Measurements from ENCODE around the gene TAF4B.
"Not testable (repeated sequence)": the region's sequence is repeated elsewhere in the genome, so short reads cannot be mapped to it uniquely, and the experiment has no call there.

The TAF4B gene

GRCh38 chr18:26429535-26430226 is 203.4 kb downstream of the TAF4B start:
- no peak for DNase-seq (ENCODE audit: low read depth)

DNA sequence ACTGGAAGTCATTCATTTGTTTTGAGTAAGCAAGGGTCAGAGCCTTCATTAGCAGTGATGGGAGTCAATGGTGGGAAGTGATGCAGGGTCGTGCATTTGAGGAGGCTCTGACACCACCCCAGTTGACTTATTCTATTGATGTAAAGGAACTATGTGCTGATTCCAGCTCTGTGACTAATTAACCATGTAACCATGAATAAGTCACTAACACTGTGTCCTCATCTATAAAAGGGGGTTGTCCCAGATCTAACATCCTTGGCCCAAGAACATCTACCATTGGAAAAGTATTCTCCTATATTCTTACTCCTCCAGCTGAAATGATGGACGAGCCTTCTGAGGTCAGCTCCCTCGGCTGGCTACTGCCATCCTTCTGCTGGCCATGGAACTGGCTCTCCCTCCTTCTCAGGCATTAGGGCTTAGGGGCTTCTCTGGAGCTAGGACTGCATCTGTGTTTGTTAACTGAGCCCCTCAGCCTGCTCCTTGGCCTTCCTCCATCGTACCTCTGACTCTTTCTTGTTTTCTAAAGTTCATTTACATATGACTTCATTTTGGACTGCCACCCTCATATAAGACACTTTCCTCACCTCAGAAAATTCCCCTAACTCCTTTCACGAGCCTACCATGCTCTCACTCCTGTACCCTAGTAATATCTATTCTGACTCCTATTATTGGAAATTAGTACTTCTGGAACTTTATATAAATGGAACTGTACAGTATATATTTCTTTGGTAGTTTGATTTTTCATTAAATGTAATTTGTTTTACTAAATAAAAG is 206.6 kb downstream of the TAF4B start:
- no peak for DNase-seq (ENCODE audit: low read depth)

DNA sequence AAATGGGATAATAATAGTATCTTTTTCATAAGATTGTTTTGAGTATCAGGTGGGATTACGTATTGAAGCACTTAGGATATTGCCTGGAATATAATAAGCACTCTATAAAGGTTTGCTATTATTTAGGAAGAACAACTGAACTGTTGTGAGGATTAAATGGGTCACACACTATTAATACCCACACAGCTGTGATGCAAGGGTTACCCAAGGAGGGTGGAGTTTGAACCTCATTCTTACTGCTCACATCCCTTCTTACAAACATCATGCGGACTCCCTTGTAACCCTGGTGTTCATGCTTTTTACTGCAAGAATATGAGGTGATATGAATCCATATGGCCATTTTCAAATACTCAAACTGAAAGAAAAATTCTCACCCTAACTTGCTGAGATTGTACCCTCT is 208.6 kb downstream of the TAF4B start:
- DNase-seq (ENCODE audit: low read depth), result no peak

GRCh38 chr18:26435415-26436095 is 209.3 kb downstream of the TAF4B start:
- no peak for DNase-seq (ENCODE audit: low read depth)

DNA sequence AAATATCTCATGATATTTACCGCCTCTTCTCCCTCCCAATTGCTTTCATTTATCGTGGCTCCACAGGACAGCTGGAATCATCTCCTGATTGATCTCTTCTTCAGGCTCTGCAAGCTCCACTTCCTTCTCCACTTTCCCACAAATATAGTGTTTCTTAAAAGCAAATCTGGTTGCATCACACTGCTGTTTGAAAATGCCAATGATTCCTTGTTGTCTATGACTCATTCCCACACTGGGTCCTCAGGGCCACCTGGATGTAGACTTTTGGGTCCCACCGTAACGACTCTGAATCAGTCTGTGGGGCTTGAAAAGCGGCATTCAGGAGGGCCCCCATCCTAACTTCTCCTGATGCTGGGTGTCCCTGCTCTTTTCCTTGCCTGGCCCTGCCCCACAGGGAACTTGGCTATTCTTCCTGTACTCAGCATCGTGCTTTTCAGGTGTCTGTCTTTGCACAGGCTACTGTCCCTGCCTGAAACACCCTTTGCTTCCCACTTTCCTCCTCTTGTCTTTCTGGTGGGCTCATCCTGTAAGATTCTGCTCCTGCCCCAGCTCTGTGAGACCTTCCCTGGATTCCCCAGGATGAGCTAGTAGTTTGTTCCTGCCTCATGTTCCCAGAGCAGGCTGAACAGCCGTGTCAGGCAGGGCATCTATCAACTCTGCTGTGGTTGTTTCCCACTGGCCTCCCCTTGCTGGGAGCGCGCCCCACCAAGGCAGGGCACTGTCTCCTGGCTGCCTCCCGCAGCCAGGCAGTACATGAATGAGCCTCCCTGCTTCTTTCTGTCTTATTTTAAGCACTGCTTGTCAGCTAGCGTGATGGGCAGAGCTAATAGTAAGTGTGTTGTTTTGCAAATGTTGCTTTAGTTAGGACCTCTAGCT is 210.2 kb downstream of the TAF4B start:
- no peak for DNase-seq (ENCODE audit: low read depth)

DNA sequence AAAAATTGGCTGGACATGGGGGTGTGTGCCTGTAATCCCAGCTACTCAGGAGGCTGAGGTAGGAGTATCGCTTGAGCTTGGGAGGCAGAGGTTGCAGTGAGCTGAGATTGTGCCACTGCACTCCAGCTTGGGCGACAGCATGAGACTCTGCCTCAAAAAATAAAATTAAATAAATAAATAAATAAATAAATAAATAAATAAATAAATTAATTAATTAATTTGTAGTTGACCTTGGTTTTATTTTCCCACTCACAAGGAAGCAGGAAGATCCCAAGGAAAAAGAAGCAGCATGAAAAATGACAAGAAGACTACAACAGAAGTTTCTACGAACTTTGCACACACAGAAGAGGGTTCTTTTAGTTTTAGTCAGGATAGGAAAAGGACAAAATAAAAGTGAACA is 211.4 kb downstream of the TAF4B start:
- DNase-seq (ENCODE audit: low read depth), result not testable (repeated sequence)

GRCh38 chr18:26438980-26439379 is 212.7 kb downstream of the TAF4B start:
- no peak for DNase-seq (ENCODE audit: low read depth)

DNA sequence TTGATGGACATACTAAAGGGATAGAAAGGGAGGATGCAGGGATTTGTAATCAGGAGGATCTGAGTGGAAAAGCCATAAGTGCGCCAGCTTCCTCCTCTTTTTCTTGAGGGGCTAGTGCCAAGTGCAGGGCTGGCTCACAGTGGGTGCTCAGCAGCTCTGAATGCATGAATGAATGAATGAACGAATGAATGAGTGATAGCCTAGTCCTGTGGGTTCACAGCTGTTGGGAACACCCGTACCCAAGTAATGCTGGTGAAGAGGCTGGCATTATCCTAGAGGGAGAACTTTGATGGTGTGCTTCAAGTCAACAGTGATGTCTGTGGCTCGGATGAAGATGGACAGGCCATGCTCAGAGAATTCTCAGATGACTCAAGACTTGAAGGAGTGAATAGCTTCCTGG is 213.3 kb downstream of the TAF4B start:
- DNase-seq (ENCODE audit: low read depth), result no peak

DNA sequence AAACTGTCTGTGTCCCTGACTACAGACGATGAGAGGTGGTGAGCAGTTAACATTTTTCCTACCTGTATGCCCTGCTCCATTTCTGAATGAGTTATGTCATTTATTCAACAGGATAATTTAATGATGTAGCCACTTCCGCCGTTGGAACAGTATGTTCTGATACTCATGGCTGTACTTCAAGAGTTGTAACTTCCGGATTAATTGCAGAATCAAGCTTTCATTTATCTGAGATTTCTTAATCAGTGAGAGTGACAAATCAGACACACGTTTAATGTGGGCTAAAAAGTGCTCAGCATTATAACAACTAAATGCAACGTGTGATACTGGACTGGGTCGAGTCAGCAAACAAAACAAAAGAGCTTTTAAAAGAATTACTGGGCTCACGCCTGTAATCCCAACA is 214.4 kb downstream of the TAF4B start:
- DNase-seq (ENCODE audit: low read depth), result no peak
